OCI-LY1 (cell line): ENCODE measurements around the gene ABCC4.

Experiments used
- H2AFZ ChIP-seq: fragments of 200-600 bp; sonication (generic), shearing (Covaris generic); 2 replicates; pipeline ENCODE4 v1.6.0; 2014; ENCODE audit warnings: antibody characterized with exemption, mild to moderate bottlenecking, low read length
- H3F3A ChIP-seq: fragments of 200-600 bp; sonication (generic), shearing (Covaris generic); 2 replicates; pipeline ENCODE4 v1.6.0; 2014; ENCODE audit warnings: mild to moderate bottlenecking, antibody characterized with exemption, low read length, moderate library complexity; ENCODE audit not compliant: insufficient read depth
- H3K27ac ChIP-seq: fragments of 200-600 bp; sonication (generic); 2 replicates; pipeline ENCODE4 v1.5.1; 2014; ENCODE audit warnings: low read length, mixed run types, mild to moderate bottlenecking, low read depth; ENCODE audit not compliant: poor library complexity, severe bottlenecking
- H3K27me3 ChIP-seq: fragments of 200-600 bp; sonication (generic); 2 replicates; pipeline ENCODE4 v1.6.0; 2014; ENCODE audit warnings: antibody characterized with exemption, mild to moderate bottlenecking, low read length, moderate library complexity; ENCODE audit not compliant: insufficient read depth
- H3K36me3 ChIP-seq: fragments of 200-600 bp; sonication (generic); 2 replicates; pipeline ENCODE4 v1.6.1; 2014; ENCODE audit warnings: mild to moderate bottlenecking, antibody characterized with exemption, low read length, moderate library complexity, mixed read lengths; ENCODE audit not compliant: insufficient read depth
- H3K4me1 ChIP-seq: fragments of 200-600 bp; sonication (generic); 2 replicates; pipeline ENCODE4 v1.5.1; 2014; ENCODE audit warnings: mild to moderate bottlenecking, low read length, moderate library complexity; ENCODE audit not compliant: insufficient read depth, severe bottlenecking
- H3K4me2 ChIP-seq: fragments of 200-600 bp; sonication (generic), shearing (Covaris generic); 2 replicates; pipeline ENCODE4 v1.6.1; 2014; ENCODE audit warnings: low read length
- H3K4me3 ChIP-seq: fragments of 200-600 bp; sonication (generic); 2 replicates; pipeline ENCODE4 v1.5.1; 2014; ENCODE audit warnings: low read length, low read depth, mild to moderate bottlenecking, mixed read lengths; ENCODE audit not compliant: poor library complexity, severe bottlenecking
- H3K79me2 ChIP-seq: fragments of 200-600 bp; shearing (Covaris generic); 2 replicates; pipeline ENCODE4 v1.6.1; 2016; ENCODE audit warnings: mixed run types, low read length, mixed read lengths; ENCODE audit not compliant: insufficient read depth
- H3K9ac ChIP-seq: fragments of 200-600 bp; sonication (generic), shearing (Covaris generic); 2 replicates; pipeline ENCODE4 v1.6.1; 2014; ENCODE audit warnings: mild to moderate bottlenecking, low read length, mixed read lengths
- H3K9me2 ChIP-seq: fragments of 200-600 bp; sonication (generic), shearing (Covaris generic); 2 replicates; pipeline ENCODE4 v1.6.1; 2014; ENCODE audit warnings: low read depth, mild to moderate bottlenecking, low read length, mixed read lengths
- H3K9me3 ChIP-seq: fragments of 200-600 bp; shearing (Covaris generic); 2 replicates; pipeline ENCODE4 v1.6.1; 2014; ENCODE audit warnings: low read length, mixed read lengths
- H4K20me1 ChIP-seq: fragments of 200-600 bp; sonication (generic), shearing (Covaris generic); 2 replicates; pipeline ENCODE4 v1.6.0; 2016; ENCODE audit warnings: mild to moderate bottlenecking, low read length; ENCODE audit not compliant: insufficient read depth
- CTCF ChIP-seq: fragments of 200-600 bp; sonication (generic), shearing (Covaris generic); IDR thresholded peaks from 2 replicates; pipeline ENCODE4 v1.5.1; 2017; ENCODE audit warnings: mild to moderate bottlenecking, antibody characterized with exemption, low read length, moderate library complexity, mixed read lengths
- EZH2 ChIP-seq: fragments of 200-600 bp; sonication (generic), shearing (Covaris generic); IDR thresholded peaks from 2 replicates; pipeline ENCODE4 v1.8.0; 2017; ENCODE audit warnings: borderline replicate concordance, mixed run types, mild to moderate bottlenecking, antibody characterized with exemption, low read length, moderate library complexity, mixed read lengths

ABCC4 gene

GRCh38 chr13:95262837-95263384 lies 38.3 kb downstream of the ABCC4 start:
- Histone ChIP-seq H3K4me1 (no peaks in the 10 kb centered on the region), H3K9me2 (no peaks in the 10 kb centered on the region), H3K36me3 (peaks cover 25% of the 10 kb centered on the region), H3K4me3 (no peak overlapping the region), H4K20me1 (no peaks in the 10 kb centered on the region), H3K9ac (no peak overlapping the region), H3K9me3 (no peaks in the 10 kb centered on the region), H2AFZ (no peak overlapping the region), H3K4me2 (no peak overlapping the region), H3K79me2 (no peaks in the 10 kb centered on the region), H3F3A (no peaks in the 10 kb centered on the region), H3K27me3 (no peaks in the 10 kb centered on the region), H3K27ac (no peak overlapping the region)
- TF ChIP-seq CTCF: no peak
- no peak for TF ChIP-seq EZH2

GRCh38 chr13:95261956-95262355 lies 39.3 kb downstream of the ABCC4 start:
- Histone ChIP-seq H3F3A (no peaks in the 10 kb centered on the region), H4K20me1 (no peaks in the 10 kb centered on the region), H3K36me3 (peaks cover 15% of the 10 kb centered on the region), H3K4me2 (no peak overlapping the region), H3K9me3 (no peaks in the 10 kb centered on the region), H3K79me2 (no peaks in the 10 kb centered on the region), H3K4me1 (no peaks in the 10 kb centered on the region), H3K9me2 (no peaks in the 10 kb centered on the region), H2AFZ (no peak overlapping the region), H3K27ac (no peak overlapping the region), H3K27me3 (no peaks in the 10 kb centered on the region), H3K4me3 (no peak overlapping the region), H3K9ac (no peak overlapping the region)
- TF ChIP-seq EZH2 (no peak), CTCF (no peak)

GRCh38 chr13:95260031-95260525 lies 41.2 kb downstream of the ABCC4 start:
- Histone ChIP-seq H3K4me2 (no peak overlapping the region), H3F3A (no peaks in the 10 kb centered on the region), H3K4me3 (no peak overlapping the region), H3K27me3 (no peaks in the 10 kb centered on the region), H3K4me1 (no peaks in the 10 kb centered on the region), H3K9me2 (no peaks in the 10 kb centered on the region), H3K9ac (no peak overlapping the region), H3K27ac (no peak overlapping the region), H3K9me3 (no peaks in the 10 kb centered on the region), H3K36me3 (no peaks in the 10 kb centered on the region; the same call in 1 of the 2 replicates), H4K20me1 (no peaks in the 10 kb centered on the region), H3K79me2 (no peaks in the 10 kb centered on the region), H2AFZ (no peak overlapping the region)
- TF ChIP-seq EZH2: no peak
- TF ChIP-seq CTCF: no peak
